Measurements from ENCODE around the gene PPIE.

PPIE gene

GRCh38 chr1:39738622-39739366 is at the start of gene PPIE:
Gene PPIE (plus strand): TSS chr1:39738882. CDS start chr1:39738901, 19 bp downstream.
- peak; percentile 87 for DNase-seq

- no peak for DNase-seq
Observed at GRCh38 chr1:39689214-39689613, 49.5 kb upstream of the PPIE start.

- no peak for DNase-seq
Observed at GRCh38 chr1:39689635-39690034, 49.0 kb upstream of the PPIE start.

- no peak for DNase-seq
Observed at GRCh38 chr1:39690225-39690624, 48.5 kb upstream of the PPIE start.

- no peak for DNase-seq
Observed at GRCh38 chr1:39690794-39691382, 47.8 kb upstream of the PPIE start.

GRCh38 chr1:39691383-39692151 is 47.1 kb upstream of the PPIE start, which contains the start of gene HPCAL4:
Gene HPCAL4 (minus strand): TSS chr1:39691433. CDS start chr1:39684603, 6,830 bp downstream.
- DNase-seq: peak; percentile 52

- DNase-seq: no peak
Observed at GRCh38 chr1:39692152-39693074, 46.3 kb upstream of the PPIE start.

- DNase-seq: no peak
Observed at GRCh38 chr1:39694026-39694425, 44.7 kb upstream of the PPIE start.

GRCh38 chr1:39695016-39695415 is 43.7 kb upstream of the PPIE start:
- DNase-seq: no peak

GRCh38 chr1:39696448-39696847 is 42.2 kb upstream of the PPIE start:
- no peak for DNase-seq

GRCh38 chr1:39698568-39698967 is 40.1 kb upstream of the PPIE start:
- DNase-seq: no peak

GRCh38 chr1:39699419-39699818 is 39.3 kb upstream of the PPIE start:
- no peak for DNase-seq

GRCh38 chr1:39700348-39700747 is 38.3 kb upstream of the PPIE start:
- DNase-seq: no peak

- no peak for DNase-seq
Observed at GRCh38 chr1:39701049-39701439, 37.6 kb upstream of the PPIE start.

- DNase-seq: no peak
Observed at GRCh38 chr1:39704757-39705156, 33.9 kb upstream of the PPIE start.

- DNase-seq: no peak
Observed at GRCh38 chr1:39707506-39707905, 31.2 kb upstream of the PPIE start.

GRCh38 chr1:39711104-39711965 is 27.3 kb upstream of the PPIE start:
- DNase-seq: no peak

- DNase-seq: no peak
Observed at GRCh38 chr1:39711966-39712340, 26.7 kb upstream of the PPIE start.

- no peak for DNase-seq
Observed at GRCh38 chr1:39713557-39713956, 25.1 kb upstream of the PPIE start.

GRCh38 chr1:39717809-39718208 is 20.9 kb upstream of the PPIE start:
- no peak for DNase-seq

GRCh38 chr1:39720094-39720999 is 18.3 kb upstream of the PPIE start:
- DNase-seq: peak; percentile 52

Data from MV-4-11 (cell line).